Stimulated activated naive CD8-positive, alpha-beta T cell treated with anti-CD3 and anti-CD28 coated beads, Interleukin-15, Interleukin-2, amounts not matched to agents 100 U/mL and 50 U/mL, for 24 hours (primary cell): ENCODE measurements around the gene TMEM239.
"Not testable (repeated sequence)": the region's sequence is repeated elsewhere in the genome, so short reads cannot be mapped to it uniquely, and the experiment has no call there.

Source experiments
- ATAC-seq: fragments of 150-1000 bp; cut with Tn5 transposase; one replicate; pipeline ENCODE4 v1.10.0; 2021
- DNase-seq: peaks from one replicate; pipeline ENCODE4 v3.0.0; 2021

The TMEM239 gene

GRCh38 chr20:2816030-2816582 lies at the start of gene TMEM239:
TSS of gene TMEM239 (plus strand) at chr20:2816364. CDS start at chr20:2816555, 191 bp downstream.
- DNase-seq (no peak), ATAC-seq (no peak)

GRCh38 chr20:2767768-2768631 lies 48.2 kb upstream of the TMEM239 start:
- no peak for DNase-seq
- ATAC-seq, result no peak

GRCh38 chr20:2768632-2769015 lies 47.5 kb upstream of the TMEM239 start:
- DNase-seq, result no peak
- ATAC-seq, result no peak

- ATAC-seq, DNase-seq: not testable (repeated sequence)
Measured at GRCh38 chr20:2770091-2770490, 46.1 kb upstream of the TMEM239 start.

- ATAC-seq (no peak), DNase-seq (no peak)
Measured at GRCh38 chr20:2771631-2772080, 44.5 kb upstream of the TMEM239 start.

GRCh38 chr20:2773812-2774211 lies 42.4 kb upstream of the TMEM239 start:
- DNase-seq (no peak), ATAC-seq (no peak)

GRCh38 chr20:2775139-2775538 lies 41.0 kb upstream of the TMEM239 start:
- no peak for DNase-seq
- ATAC-seq, result no peak

- DNase-seq (no peak), ATAC-seq (no peak)
Measured at GRCh38 chr20:2778602-2779321, 37.4 kb upstream of the TMEM239 start.

- ATAC-seq, result no peak
- DNase-seq, result no peak
Measured at GRCh38 chr20:2780948-2781347, 35.2 kb upstream of the TMEM239 start.

GRCh38 chr20:2783908-2784566 lies 32.1 kb upstream of the TMEM239 start:
- DNase-seq, result no peak
- ATAC-seq, result no peak

GRCh38 chr20:2793471-2793870 lies 22.7 kb upstream of the TMEM239 start:
- ATAC-seq (no peak), DNase-seq (no peak)

- no peak for ATAC-seq
Measured at GRCh38 chr20:2794202-2794748, 21.9 kb upstream of the TMEM239 start.

GRCh38 chr20:2794866-2795447 lies 21.2 kb upstream of the TMEM239 start:
- no peak for ATAC-seq

More at GRCh38 chr20:2794202-2794748, 21.9 kb upstream of the TMEM239 start:
- no peak for DNase-seq

GRCh38 chr20:2795451-2795850 lies 20.7 kb upstream of the TMEM239 start:
- DNase-seq, result no peak
- ATAC-seq, result no peak

More at GRCh38 chr20:2794866-2795447, 21.2 kb upstream of the TMEM239 start:
- no peak for DNase-seq

- ATAC-seq (no peak), DNase-seq (no peak)
Measured at GRCh38 chr20:2796011-2796660, 20.0 kb upstream of the TMEM239 start.

GRCh38 chr20:2797136-2797983 lies 18.8 kb upstream of the TMEM239 start:
- ATAC-seq (no peak), DNase-seq (no peak)

GRCh38 chr20:2798095-2798805 lies 17.9 kb upstream of the TMEM239 start:
- DNase-seq, result no peak
- ATAC-seq, result no peak

GRCh38 chr20:2798814-2799213 lies 17.4 kb upstream of the TMEM239 start:
- DNase-seq (no peak), ATAC-seq (no peak)

GRCh38 chr20:2799271-2799670 lies 16.9 kb upstream of the TMEM239 start:
- ATAC-seq (no peak), DNase-seq (no peak)
